ENCODE measurements around the gene RIOK3. TPM values are rescaled to one million over a fixed set of nuclear protein-coding genes. Genes with fewer than 3 reads are reported as not detected.
A peak's percentile ranks its signal among the peaks of the same experiment; 100 is the strongest.
"Not testable (repeated sequence)": the region's sequence is repeated elsewhere in the genome, so short reads cannot be mapped to it uniquely, and the experiment has no call there.

RIOK3 gene
- total and polyA plus RNA-seq, 4 donors: 29.9 to 104 (median 42.8) TPM

DNA sequence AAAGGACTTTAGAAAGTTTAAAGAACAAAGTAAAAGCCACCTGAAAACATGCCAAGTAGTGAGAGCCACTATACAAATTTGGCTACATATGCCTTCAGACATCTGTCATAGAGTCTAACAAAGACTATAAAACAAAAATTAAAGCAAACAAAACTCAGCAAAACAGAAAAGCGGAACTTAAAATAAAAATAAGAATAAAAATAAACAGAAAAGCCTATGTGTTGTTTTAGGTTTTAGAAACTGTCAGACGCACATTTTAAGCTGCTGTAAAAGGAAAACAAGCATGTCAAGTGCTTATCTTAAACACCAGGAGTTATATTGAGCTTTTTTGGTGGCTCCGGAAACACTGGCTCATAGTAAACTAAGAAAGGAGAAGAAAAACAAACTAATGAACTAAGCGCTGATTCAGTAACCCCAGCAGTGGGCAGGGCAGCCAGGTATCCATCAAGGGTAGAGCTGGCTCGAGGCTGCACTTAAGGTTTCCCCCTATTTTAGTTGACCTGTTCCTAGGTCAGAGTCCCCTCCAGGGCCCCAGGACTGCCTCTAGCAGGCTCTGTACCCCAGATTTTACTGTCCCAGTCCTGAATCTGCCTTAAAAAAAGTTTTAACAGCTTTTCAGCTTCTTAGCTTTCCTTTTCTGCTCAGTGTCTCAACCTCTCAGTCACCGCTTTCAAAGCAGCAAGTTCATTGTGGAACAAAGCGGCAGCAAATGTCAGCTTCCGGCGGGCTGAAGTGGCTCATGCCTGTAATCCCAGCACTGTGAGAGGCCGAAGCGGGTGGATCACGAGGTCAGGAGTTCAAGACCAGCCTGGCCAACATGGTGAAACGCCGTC is 34.9 kb downstream of the RIOK3 start:
- Histone ChIP-seq H3K4me3 (ENCODE audit: low read depth in 1 of 3, low read length in 3 of 3) (no peak overlapping the region), H3K27ac (ENCODE audit: low read depth in 1 of 2, low read length in 2 of 2) (peak overlapping the region; percentile 14 to 15), H3K9me3 (ENCODE audit: control insufficient read depth in 4 of 4, low read length in 3 of 4) (no peaks in the 10 kb centered on the region), H3K4me1 (ENCODE audit: control insufficient read depth in 4 of 4, insufficient read depth in 4 of 4, low read length in 3 of 4) (peaks cover 0 to 12% (median 1%) of the 10 kb centered on the region in 4 donors), H3K27me3 (ENCODE audit: control insufficient read depth in 4 of 4, insufficient read depth in 4 of 4, low read length in 3 of 4) (no peaks in the 10 kb centered on the region), H3K9ac (ENCODE audit: low read depth in 1 of 2, low read length in 2 of 2) (no peak overlapping the region), H3K36me3 (ENCODE audit: control insufficient read depth in 4 of 4, insufficient read depth in 3 of 4, low read depth in 1 of 4, low read length in 3 of 4) (peaks cover 0 to 4% (median 0%) of the 10 kb centered on the region in 4 donors)
- DNase-seq (ENCODE audit: low spot score): no peak
- TF ChIP-seq RXRA (IDR thresholded peaks at IDR 0.05): no peak
- TF ChIP-seq, protein P1, sequence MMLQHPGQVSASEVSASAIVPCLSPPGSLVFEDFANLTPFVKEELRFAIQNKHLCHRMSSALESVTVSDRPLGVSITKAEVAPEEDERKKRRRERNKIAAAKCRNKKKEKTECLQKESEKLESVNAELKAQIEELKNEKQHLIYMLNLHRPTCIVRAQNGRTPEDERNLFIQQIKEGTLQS (IDR thresholded peaks at IDR 0.05): no peak
- TF ChIP-seq, protein P2, sequence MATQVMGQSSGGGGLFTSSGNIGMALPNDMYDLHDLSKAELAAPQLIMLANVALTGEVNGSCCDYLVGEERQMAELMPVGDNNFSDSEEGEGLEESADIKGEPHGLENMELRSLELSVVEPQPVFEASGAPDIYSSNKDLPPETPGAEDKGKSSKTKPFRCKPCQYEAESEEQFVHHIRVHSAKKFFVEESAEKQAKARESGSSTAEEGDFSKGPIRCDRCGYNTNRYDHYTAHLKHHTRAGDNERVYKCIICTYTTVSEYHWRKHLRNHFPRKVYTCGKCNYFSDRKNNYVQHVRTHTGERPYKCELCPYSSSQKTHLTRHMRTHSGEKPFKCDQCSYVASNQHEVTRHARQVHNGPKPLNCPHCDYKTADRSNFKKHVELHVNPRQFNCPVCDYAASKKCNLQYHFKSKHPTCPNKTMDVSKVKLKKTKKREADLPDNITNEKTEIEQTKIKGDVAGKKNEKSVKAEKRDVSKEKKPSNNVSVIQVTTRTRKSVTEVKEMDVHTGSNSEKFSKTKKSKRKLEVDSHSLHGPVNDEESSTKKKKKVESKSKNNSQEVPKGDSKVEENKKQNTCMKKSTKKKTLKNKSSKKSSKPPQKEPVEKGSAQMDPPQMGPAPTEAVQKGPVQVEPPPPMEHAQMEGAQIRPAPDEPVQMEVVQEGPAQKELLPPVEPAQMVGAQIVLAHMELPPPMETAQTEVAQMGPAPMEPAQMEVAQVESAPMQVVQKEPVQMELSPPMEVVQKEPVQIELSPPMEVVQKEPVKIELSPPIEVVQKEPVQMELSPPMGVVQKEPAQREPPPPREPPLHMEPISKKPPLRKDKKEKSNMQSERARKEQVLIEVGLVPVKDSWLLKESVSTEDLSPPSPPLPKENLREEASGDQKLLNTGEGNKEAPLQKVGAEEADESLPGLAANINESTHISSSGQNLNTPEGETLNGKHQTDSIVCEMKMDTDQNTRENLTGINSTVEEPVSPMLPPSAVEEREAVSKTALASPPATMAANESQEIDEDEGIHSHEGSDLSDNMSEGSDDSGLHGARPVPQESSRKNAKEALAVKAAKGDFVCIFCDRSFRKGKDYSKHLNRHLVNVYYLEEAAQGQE (IDR thresholded peaks at IDR 0.05): no peak
- 47% methylated on average over 14 of the region's 14 CpGs for WGBS

DNA sequence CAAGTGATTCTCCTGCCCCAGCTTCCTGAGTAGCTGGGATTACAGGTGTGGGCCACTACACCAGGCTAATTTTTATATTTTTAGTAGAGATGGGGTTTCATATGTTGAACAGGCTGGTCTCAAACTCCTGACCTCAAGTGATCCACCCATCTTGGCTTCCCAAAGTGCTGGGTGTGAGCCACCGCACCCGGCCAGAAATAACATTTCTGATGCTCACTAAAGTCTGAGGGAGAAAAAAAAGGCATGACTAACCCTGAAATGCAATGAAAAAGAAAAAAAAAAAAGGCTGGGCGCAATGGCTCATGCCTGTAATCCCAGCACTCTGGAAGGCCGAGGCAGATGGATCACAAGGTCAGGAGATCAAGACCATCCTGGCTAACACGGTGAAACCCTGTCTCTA is 36.5 kb downstream of the RIOK3 start:
- not testable (repeated sequence) for H3K27me3 ChIP-seq (ENCODE audit: control insufficient read depth in 4 of 4, insufficient read depth in 4 of 4, low read length in 3 of 4); H3K9ac ChIP-seq (ENCODE audit: low read depth in 1 of 2, low read length in 2 of 2); DNase-seq (ENCODE audit: low spot score); H3K36me3 ChIP-seq (ENCODE audit: control insufficient read depth in 4 of 4, insufficient read depth in 3 of 4, low read depth in 1 of 4, low read length in 3 of 4); H3K9me3 ChIP-seq (ENCODE audit: control insufficient read depth in 4 of 4, low read length in 3 of 4); H3K27ac ChIP-seq (ENCODE audit: low read depth in 1 of 2, low read length in 2 of 2); H3K4me3 ChIP-seq (ENCODE audit: low read depth in 1 of 3, low read length in 3 of 3)
- H3K4me1 ChIP-seq (ENCODE audit: control insufficient read depth in 4 of 4, insufficient read depth in 4 of 4, low read length in 3 of 4): peaks cover 0 to 12% (median 1%) of the 10 kb centered on the region in 4 donors
- 96% methylated on average over 5 of the region's 5 CpGs for WGBS

DNA sequence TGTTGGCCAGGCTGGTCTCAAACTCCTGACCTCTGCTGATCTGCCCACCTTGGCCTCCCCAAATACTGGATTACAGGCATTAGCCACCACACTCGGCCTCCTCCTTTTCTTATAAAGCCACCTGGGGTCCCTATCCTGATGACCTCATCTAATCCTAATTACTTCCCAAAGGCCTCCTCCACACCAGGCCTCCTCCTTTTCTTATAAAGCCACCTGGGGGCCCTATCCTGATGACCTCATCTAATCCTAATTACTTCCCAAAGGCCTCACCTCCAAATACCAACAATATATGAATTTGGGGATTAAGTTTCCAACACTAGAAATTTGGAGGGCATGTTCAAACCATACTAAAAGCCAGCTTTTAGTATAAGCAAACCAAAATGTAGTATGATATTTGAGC is 40.6 kb downstream of the RIOK3 start:
- Histone ChIP-seq H3K4me1 (ENCODE audit: control insufficient read depth in 4 of 4, insufficient read depth in 4 of 4, low read length in 3 of 4) (no peaks in the 10 kb centered on the region), H3K9ac (ENCODE audit: low read depth in 1 of 2, low read length in 2 of 2) (no peak overlapping the region), H3K27me3 (ENCODE audit: control insufficient read depth in 4 of 4, insufficient read depth in 4 of 4, low read length in 3 of 4) (no peaks in the 10 kb centered on the region), H3K36me3 (ENCODE audit: control insufficient read depth in 4 of 4, insufficient read depth in 3 of 4, low read depth in 1 of 4, low read length in 3 of 4) (no peaks in the 10 kb centered on the region), H3K9me3 (ENCODE audit: control insufficient read depth in 4 of 4, low read length in 3 of 4) (no peaks in the 10 kb centered on the region), H3K27ac (ENCODE audit: low read depth in 1 of 2, low read length in 2 of 2) (no peak overlapping the region), H3K4me3 (ENCODE audit: low read depth in 1 of 3, low read length in 3 of 3) (no peak overlapping the region)
- 89% methylated on average over 1 of the region's 1 CpG for WGBS
- TF ChIP-seq TAF1 (conservative IDR thresholded peaks at IDR 0.05) (no peak), FOXA2 (IDR thresholded peaks at IDR 0.05) (no peak), RAD21 (IDR thresholded peaks at IDR 0.05) (no peak), JUND (IDR thresholded peaks at IDR 0.05) (no peak), NR2F2 (IDR thresholded peaks at IDR 0.05) (no peak), RXRA (IDR thresholded peaks at IDR 0.05) (no peak), HNF4A (conservative IDR thresholded peaks at IDR 0.05) (no peak), YY1 (IDR thresholded peaks at IDR 0.05) (no peak), SP1 (IDR thresholded peaks at IDR 0.05) (no peak)
- TF ChIP-seq, protein P3, sequence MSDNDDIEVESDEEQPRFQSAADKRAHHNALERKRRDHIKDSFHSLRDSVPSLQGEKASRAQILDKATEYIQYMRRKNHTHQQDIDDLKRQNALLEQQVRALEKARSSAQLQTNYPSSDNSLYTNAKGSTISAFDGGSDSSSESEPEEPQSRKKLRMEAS (IDR thresholded peaks at IDR 0.05): no peak
- TF ChIP-seq, protein P4, sequence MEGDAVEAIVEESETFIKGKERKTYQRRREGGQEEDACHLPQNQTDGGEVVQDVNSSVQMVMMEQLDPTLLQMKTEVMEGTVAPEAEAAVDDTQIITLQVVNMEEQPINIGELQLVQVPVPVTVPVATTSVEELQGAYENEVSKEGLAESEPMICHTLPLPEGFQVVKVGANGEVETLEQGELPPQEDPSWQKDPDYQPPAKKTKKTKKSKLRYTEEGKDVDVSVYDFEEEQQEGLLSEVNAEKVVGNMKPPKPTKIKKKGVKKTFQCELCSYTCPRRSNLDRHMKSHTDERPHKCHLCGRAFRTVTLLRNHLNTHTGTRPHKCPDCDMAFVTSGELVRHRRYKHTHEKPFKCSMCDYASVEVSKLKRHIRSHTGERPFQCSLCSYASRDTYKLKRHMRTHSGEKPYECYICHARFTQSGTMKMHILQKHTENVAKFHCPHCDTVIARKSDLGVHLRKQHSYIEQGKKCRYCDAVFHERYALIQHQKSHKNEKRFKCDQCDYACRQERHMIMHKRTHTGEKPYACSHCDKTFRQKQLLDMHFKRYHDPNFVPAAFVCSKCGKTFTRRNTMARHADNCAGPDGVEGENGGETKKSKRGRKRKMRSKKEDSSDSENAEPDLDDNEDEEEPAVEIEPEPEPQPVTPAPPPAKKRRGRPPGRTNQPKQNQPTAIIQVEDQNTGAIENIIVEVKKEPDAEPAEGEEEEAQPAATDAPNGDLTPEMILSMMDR (IDR thresholded peaks at IDR 0.05; ENCODE audit: low read depth, low read length, missing input control): no peak
- TF ChIP-seq, protein P2 (IDR thresholded peaks at IDR 0.05): no peak
- TF ChIP-seq, protein P5, sequence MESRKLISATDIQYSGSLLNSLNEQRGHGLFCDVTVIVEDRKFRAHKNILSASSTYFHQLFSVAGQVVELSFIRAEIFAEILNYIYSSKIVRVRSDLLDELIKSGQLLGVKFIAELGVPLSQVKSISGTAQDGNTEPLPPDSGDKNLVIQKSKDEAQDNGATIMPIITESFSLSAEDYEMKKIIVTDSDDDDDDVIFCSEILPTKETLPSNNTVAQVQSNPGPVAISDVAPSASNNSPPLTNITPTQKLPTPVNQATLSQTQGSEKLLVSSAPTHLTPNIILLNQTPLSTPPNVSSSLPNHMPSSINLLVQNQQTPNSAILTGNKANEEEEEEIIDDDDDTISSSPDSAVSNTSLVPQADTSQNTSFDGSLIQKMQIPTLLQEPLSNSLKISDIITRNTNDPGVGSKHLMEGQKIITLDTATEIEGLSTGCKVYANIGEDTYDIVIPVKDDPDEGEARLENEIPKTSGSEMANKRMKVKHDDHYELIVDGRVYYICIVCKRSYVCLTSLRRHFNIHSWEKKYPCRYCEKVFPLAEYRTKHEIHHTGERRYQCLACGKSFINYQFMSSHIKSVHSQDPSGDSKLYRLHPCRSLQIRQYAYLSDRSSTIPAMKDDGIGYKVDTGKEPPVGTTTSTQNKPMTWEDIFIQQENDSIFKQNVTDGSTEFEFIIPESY (IDR thresholded peaks at IDR 0.05): no peak
- no peak for DNase-seq (ENCODE audit: low spot score)

Data from liver (tissue), 9 donors.